GM21576 (cell line): ENCODE measurements around the gene RALGAPA2.

Experiments used
- ATAC-seq: cut with Tn5 transposase; IDR thresholded peaks from one replicate; pipeline ENCODE4 v1.9.1; 2021; ENCODE audit warnings: mild to moderate bottlenecking, moderate library complexity; ENCODE audit not compliant: unreplicated experiment

The RALGAPA2 gene

GRCh38 chr20:20373091-20373571 lies 339.3 kb downstream of the RALGAPA2 start:
- no peak for ATAC-seq

GRCh38 chr20:20371681-20372080 lies 340.8 kb downstream of the RALGAPA2 start:
- no peak for ATAC-seq

- no peak for ATAC-seq
These were observed 341.4 kb downstream of the RALGAPA2 start for GRCh38 chr20:20371083-20371482.

GRCh38 chr20:20370094-20370575 lies 342.3 kb downstream of the RALGAPA2 start:
- ATAC-seq: no peak

- no peak for ATAC-seq
These were observed 343.0 kb downstream of the RALGAPA2 start for GRCh38 chr20:20369250-20370093.

GRCh38 chr20:20368418-20369249 lies 343.8 kb downstream of the RALGAPA2 start:
- ATAC-seq: no peak

GRCh38 chr20:20367575-20368417 lies 344.6 kb downstream of the RALGAPA2 start, which contains the start of gene INSM1:
TSS of gene INSM1 (plus strand) at chr20:20368104. CDS start at chr20:20368268, 164 bp downstream.
- ATAC-seq: no peak

GRCh38 chr20:20366876-20367574 lies 345.4 kb downstream of the RALGAPA2 start:
- no peak for ATAC-seq

- no peak for ATAC-seq
These were observed 345.9 kb downstream of the RALGAPA2 start for GRCh38 chr20:20366551-20366875.

- no peak for ATAC-seq
These were observed 346.8 kb downstream of the RALGAPA2 start for GRCh38 chr20:20365480-20366161.

- ATAC-seq: no peak
These were observed 347.6 kb downstream of the RALGAPA2 start for GRCh38 chr20:20364593-20365479.

- ATAC-seq: no peak
These were observed 348.4 kb downstream of the RALGAPA2 start for GRCh38 chr20:20363799-20364592.

GRCh38 chr20:20363434-20363798 lies 349.0 kb downstream of the RALGAPA2 start:
- ATAC-seq: no peak

- ATAC-seq: no peak
These were observed 349.5 kb downstream of the RALGAPA2 start for GRCh38 chr20:20362774-20363433.

GRCh38 chr20:20360464-20360863 lies 352.0 kb downstream of the RALGAPA2 start:
- ATAC-seq: peak; percentile 53

GRCh38 chr20:20359628-20360027 lies 352.8 kb downstream of the RALGAPA2 start:
- no peak for ATAC-seq

- no peak for ATAC-seq
These were observed 353.6 kb downstream of the RALGAPA2 start for GRCh38 chr20:20358801-20359200.
